ENCODE data around the gene NPC1L1. TPM values are rescaled to one million over a fixed set of nuclear protein-coding genes. Genes with fewer than 3 reads are reported as not detected.

NPC1L1 gene
- total and polyA plus RNA-seq, 9 donors: 0.04 to 1.5 (median 0.11) TPM; not detected in 1

Other genes starting within 250 kb of the NPC1L1 start
- gene CAMK2B, start 215.7 kb downstream of the NPC1L1 start, total RNA-seq: 5.9 TPM
- gene CAMK2B, start 215.7 kb downstream of the NPC1L1 start, polyA plus RNA-seq (ENCODE audit: insufficient read depth in 1 of 8, insufficient read length in 8 of 8, low replicate concordance in 1 of 8): 10 to 100 TPM in 5 of 8 donors, 1 to 10 TPM in 3; 3.1 to 13.9 (median 11.1) TPM
- gene NUDCD3, start 50.7 kb downstream of the NPC1L1 start, total RNA-seq: 60.0 TPM
- 10 to 100 TPM; 62.2 to 90.4 (median 80.0) TPM for gene NUDCD3, start 50.7 kb downstream of the NPC1L1 start, polyA plus RNA-seq (ENCODE audit: insufficient read depth in 1 of 8, insufficient read length in 8 of 8, low replicate concordance in 1 of 8)
- 51.7 TPM for gene DDX56, start 32.6 kb upstream of the NPC1L1 start, total RNA-seq
- 10 to 100 TPM; 43.6 to 64.5 (median 53.2) TPM for gene DDX56, start 32.6 kb upstream of the NPC1L1 start, polyA plus RNA-seq (ENCODE audit: insufficient read depth in 1 of 8, insufficient read length in 8 of 8, low replicate concordance in 1 of 8)
- 97.8 TPM for gene TMED4, start 40.9 kb upstream of the NPC1L1 start, total RNA-seq
- 10 to 100 TPM; 74.8 to 88.1 (median 82.8) TPM for gene TMED4, start 40.9 kb upstream of the NPC1L1 start, polyA plus RNA-seq (ENCODE audit: insufficient read depth in 1 of 8, insufficient read length in 8 of 8, low replicate concordance in 1 of 8)
- 42.9 TPM for gene OGDH, start 65.3 kb upstream of the NPC1L1 start, total RNA-seq
- 10 to 100 TPM; 54.9 to 69.3 (median 61.4) TPM for gene OGDH, start 65.3 kb upstream of the NPC1L1 start, polyA plus RNA-seq (ENCODE audit: insufficient read depth in 1 of 8, insufficient read length in 8 of 8, low replicate concordance in 1 of 8)
- gene ZMIZ2, start 207.5 kb upstream of the NPC1L1 start, total RNA-seq: 10.9 TPM
- gene ZMIZ2, start 207.5 kb upstream of the NPC1L1 start, polyA plus RNA-seq (ENCODE audit: insufficient read depth in 1 of 8, insufficient read length in 8 of 8, low replicate concordance in 1 of 8): 10 to 100 TPM; 21.4 to 48.9 (median 35.8) TPM

Measured in muscle of leg (tissue), 9 donors.